Chondrocyte (in vitro differentiated cells): ENCODE data around the gene DGKH. TPM values are rescaled to one million over a fixed set of nuclear protein-coding genes. Genes with fewer than 3 reads are reported as not detected.
"Not testable (repeated sequence)": the region's sequence is repeated elsewhere in the genome, so short reads cannot be mapped to it uniquely, and the experiment has no call there.

Experiments
- DNase-seq: peaks from one replicate; pipeline ENCODE4 v3.0.0; 2021; ENCODE audit warnings: mixed read lengths, low spot score
- H3K27ac Mint-ChIP-seq: one replicate; pipeline ENCODE4 v1.8.0; 2021; ENCODE audit warnings: mild to moderate bottlenecking, moderate library complexity, mixed read lengths; ENCODE audit not compliant: unreplicated experiment
- H3K27me3 Mint-ChIP-seq: 2 replicates; pipeline ENCODE4 v1.8.0; 2021; ENCODE audit warnings: low read depth, mixed read lengths
- H3K36me3 Mint-ChIP-seq: 2 replicates; pipeline ENCODE4 v1.8.0; 2021; ENCODE audit warnings: low read depth, mixed read lengths
- H3K4me1 Mint-ChIP-seq: 2 replicates; pipeline ENCODE4 v1.8.0; 2021; ENCODE audit warnings: low read depth, mild to moderate bottlenecking, mixed read lengths
- H3K4me3 Mint-ChIP-seq: one replicate; pipeline ENCODE4 v1.8.0; 2021; ENCODE audit warnings: mild to moderate bottlenecking, moderate library complexity, mixed read lengths; ENCODE audit not compliant: unreplicated experiment
- H3K9me3 Mint-ChIP-seq: 2 replicates; pipeline ENCODE4 v1.8.0; 2021; ENCODE audit warnings: low read depth, mixed read lengths
- total RNA-seq: library from RNA; stranded (reverse); gene quantifications from 3 replicates; pipeline ENCODE4 v1.2.1, GENCODE V29; 2021
- TF ChIP-seq, protein P1 (sequence below): fragments of 200-600 bp; sonication (generic); IDR thresholded peaks from 2 replicates; pipeline ENCODE4 v1.5.0; 2021; ENCODE audit warnings: antibody characterized with exemption, mild to moderate bottlenecking, moderate library complexity

DGKH gene
- total RNA-seq, 1 donor from 2014 or later = 14.7 TPM

- Mint-ChIP-seq H3K27ac (no peak overlapping the region), H3K36me3 (peaks cover 5% of the 10 kb centered on the region)
Observed at GRCh38 chr13:42094516-42095040, 46.1 kb downstream of the DGKH start.

GRCh38 chr13:42096222-42096621 lies 47.8 kb downstream of the DGKH start:
- DNase-seq, H3K36me3 Mint-ChIP-seq, H3K27me3 Mint-ChIP-seq, H3K4me3 Mint-ChIP-seq, H3K27ac Mint-ChIP-seq, H3K9me3 Mint-ChIP-seq: not testable (repeated sequence)
- peaks cover 10% of the 10 kb centered on the region for H3K4me1 Mint-ChIP-seq

More at GRCh38 chr13:42094516-42095040, 46.1 kb downstream of the DGKH start:
- no peak for DNase-seq
- Mint-ChIP-seq H3K4me3 (no peak overlapping the region), H3K27me3 (no peaks in the 10 kb centered on the region), H3K4me1 (peaks cover 10% of the 10 kb centered on the region), H3K9me3 (peaks cover 11% of the 10 kb centered on the region)
- TF ChIP-seq, protein P1, sequence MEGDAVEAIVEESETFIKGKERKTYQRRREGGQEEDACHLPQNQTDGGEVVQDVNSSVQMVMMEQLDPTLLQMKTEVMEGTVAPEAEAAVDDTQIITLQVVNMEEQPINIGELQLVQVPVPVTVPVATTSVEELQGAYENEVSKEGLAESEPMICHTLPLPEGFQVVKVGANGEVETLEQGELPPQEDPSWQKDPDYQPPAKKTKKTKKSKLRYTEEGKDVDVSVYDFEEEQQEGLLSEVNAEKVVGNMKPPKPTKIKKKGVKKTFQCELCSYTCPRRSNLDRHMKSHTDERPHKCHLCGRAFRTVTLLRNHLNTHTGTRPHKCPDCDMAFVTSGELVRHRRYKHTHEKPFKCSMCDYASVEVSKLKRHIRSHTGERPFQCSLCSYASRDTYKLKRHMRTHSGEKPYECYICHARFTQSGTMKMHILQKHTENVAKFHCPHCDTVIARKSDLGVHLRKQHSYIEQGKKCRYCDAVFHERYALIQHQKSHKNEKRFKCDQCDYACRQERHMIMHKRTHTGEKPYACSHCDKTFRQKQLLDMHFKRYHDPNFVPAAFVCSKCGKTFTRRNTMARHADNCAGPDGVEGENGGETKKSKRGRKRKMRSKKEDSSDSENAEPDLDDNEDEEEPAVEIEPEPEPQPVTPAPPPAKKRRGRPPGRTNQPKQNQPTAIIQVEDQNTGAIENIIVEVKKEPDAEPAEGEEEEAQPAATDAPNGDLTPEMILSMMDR = no peak

- TF ChIP-seq, protein P1 = no peak
- no peak overlapping the region for H3K4me3 Mint-ChIP-seq
Observed at GRCh38 chr13:42099962-42100675, 51.7 kb downstream of the DGKH start.

DNA sequence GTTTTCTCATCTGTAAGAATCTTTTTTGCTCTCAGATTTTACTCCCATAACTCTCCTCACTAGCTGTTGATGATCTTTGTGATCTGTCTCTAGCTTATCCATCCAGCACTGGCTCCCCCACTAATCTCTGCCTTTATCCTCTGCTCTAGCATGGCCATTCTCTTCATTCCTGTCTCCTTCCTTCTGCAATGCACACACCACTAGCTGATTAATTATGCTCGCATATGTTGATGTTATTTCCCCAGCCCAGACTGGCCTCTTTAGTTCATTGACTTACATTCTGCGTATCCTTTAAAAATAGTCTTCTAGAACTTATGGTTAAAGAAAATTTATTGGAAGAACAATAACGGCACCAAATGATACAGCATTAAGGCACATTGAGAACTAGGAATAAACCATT lies 52.5 kb downstream of the DGKH start:
- H3K36me3 Mint-ChIP-seq = peaks cover 3% of the 10 kb centered on the region
- H3K9me3 Mint-ChIP-seq = no peaks in the 10 kb centered on the region

More at GRCh38 chr13:42099962-42100675, 51.7 kb downstream of the DGKH start:
- no peak for DNase-seq
- peaks cover 3% of the 10 kb centered on the region for H3K36me3 Mint-ChIP-seq
- H3K9me3 Mint-ChIP-seq = no peaks in the 10 kb centered on the region
- H3K27ac Mint-ChIP-seq = no peak overlapping the region
- no peaks in the 10 kb centered on the region for H3K27me3 Mint-ChIP-seq
- H3K4me1 Mint-ChIP-seq = peaks cover 14% of the 10 kb centered on the region

DNA sequence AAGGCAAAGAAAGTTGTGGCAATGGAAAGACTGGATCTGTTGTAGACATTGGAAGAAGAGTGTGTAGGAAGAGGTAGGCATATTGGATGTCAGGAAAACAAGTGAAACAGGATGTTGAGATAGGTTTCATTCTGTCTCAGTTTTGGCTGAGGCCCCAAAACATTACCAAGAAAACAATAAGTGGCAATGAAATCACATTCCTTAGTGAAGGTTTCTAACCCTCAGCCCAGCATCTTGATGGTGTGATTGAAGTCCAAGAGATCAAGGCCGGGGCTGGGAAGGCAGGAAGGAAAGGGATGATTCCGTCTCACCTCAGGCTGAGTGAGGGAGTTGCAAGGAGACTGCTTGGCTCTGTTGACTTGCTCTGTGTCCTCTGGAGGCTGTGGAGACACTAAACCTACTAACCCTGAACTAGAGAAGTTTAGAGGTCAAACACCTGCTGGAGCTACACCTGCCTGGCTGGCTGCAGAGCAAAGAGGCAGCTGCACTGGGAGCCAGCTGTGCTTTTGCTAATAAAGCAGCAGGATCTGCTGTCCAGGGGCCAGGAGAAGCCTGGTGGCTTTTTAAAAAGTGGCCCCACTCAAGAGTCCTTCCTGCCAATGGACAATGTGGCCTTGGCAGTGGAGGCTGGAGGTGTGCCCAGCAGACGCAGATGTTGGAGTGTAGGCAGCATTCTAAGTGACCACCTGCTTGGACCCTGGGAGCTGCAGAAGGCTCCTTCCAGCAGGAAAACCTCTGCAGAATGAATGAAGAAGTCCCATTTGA lies 53.6 kb downstream of the DGKH start:
- H3K9me3 Mint-ChIP-seq = no peaks in the 10 kb centered on the region
- TF ChIP-seq, protein P1 = no peak
- no peaks in the 10 kb centered on the region for H3K27me3 Mint-ChIP-seq
- no peak overlapping the region for H3K27ac Mint-ChIP-seq
- H3K36me3 Mint-ChIP-seq = peaks cover 4% of the 10 kb centered on the region
- peaks cover 21% of the 10 kb centered on the region for H3K4me1 Mint-ChIP-seq
- no peak for DNase-seq
- no peak overlapping the region for H3K4me3 Mint-ChIP-seq

More for the DNA sequence above, 52.5 kb downstream of the DGKH start:
- peaks cover 15% of the 10 kb centered on the region for H3K4me1 Mint-ChIP-seq
- no peak for DNase-seq
- H3K4me3 Mint-ChIP-seq = no peak overlapping the region
- H3K27me3 Mint-ChIP-seq = no peaks in the 10 kb centered on the region
- H3K27ac Mint-ChIP-seq = no peak overlapping the region
- TF ChIP-seq, protein P1 = no peak
